ENCODE data around the gene PALM.

GRCh38 chr19:686589-687297 is 22.0 kb upstream of the PALM start:
- no peak for TF ChIP-seq CTCF (conservative IDR thresholded peaks at IDR 0.05 in 1 of 2, IDR thresholded peaks at IDR 0.05 in 1 of 2; ENCODE audit: extremely low read depth in 1 of 2, insufficient read depth in 1 of 2, low read depth in 1 of 2, low read length in 2 of 2)
- no peak for TF ChIP-seq EZH2 (IDR thresholded peaks at IDR 0.05; ENCODE audit: borderline replicate concordance, low read length)
